Endodermal cell (in vitro differentiated cells): ENCODE results near the gene DEFB119. TPM values are rescaled to one million over a fixed set of nuclear protein-coding genes. Genes with fewer than 3 reads are reported as not detected.

Source experiments
- DNase-seq: peaks from one replicate; pipeline ENCODE4 v3.0.0-alpha.2; 2017
- H3K27ac ChIP-seq: 2 replicates; pipeline ENCODE4 v1.5.1; 2013; ENCODE audit warnings: mild to moderate bottlenecking, low read depth, low read length, moderate library complexity
- H3K27me3 ChIP-seq: 2 replicates; pipeline ENCODE4 v1.6.1; 2013; ENCODE audit warnings: mild to moderate bottlenecking, low read length, moderate library complexity; ENCODE audit not compliant: insufficient read depth, control insufficient read depth, poor library complexity, severe bottlenecking
- H3K36me3 ChIP-seq: 2 replicates; pipeline ENCODE4 v1.7.0; 2013; ENCODE audit warnings: mild to moderate bottlenecking, low read length, moderate library complexity; ENCODE audit not compliant: control insufficient read depth, insufficient read depth
- H3K4me1 ChIP-seq: one replicate; pipeline ENCODE4 v1.7.0; 2013; ENCODE audit warnings: low read length; ENCODE audit not compliant: control insufficient read depth, insufficient read depth
- H3K4me3 ChIP-seq: 2 replicates; pipeline ENCODE4 v1.5.1; 2013; ENCODE audit warnings: mild to moderate bottlenecking, low read length, moderate library complexity
- H3K9ac ChIP-seq: 2 replicates; pipeline ENCODE4 v1.6.1; 2013; ENCODE audit warnings: mild to moderate bottlenecking, low read length, moderate library complexity; ENCODE audit not compliant: poor library complexity, severe bottlenecking; ENCODE audit errors: extremely low read depth
- H3K9me3 ChIP-seq: 2 replicates; pipeline ENCODE4 v1.6.1; 2013; ENCODE audit warnings: mild to moderate bottlenecking, low read length, moderate library complexity; ENCODE audit not compliant: control insufficient read depth
- H3K27ac Mint-ChIP-seq: 2 replicates; pipeline ENCODE4 v1.8.0; 2020; ENCODE audit warnings: mixed read lengths
- H3K27me3 Mint-ChIP-seq: 2 replicates; pipeline ENCODE4 v1.8.0; 2021; ENCODE audit warnings: mild to moderate bottlenecking, mixed read lengths; ENCODE audit not compliant: insufficient read depth
- H3K36me3 Mint-ChIP-seq: 2 replicates; pipeline ENCODE4 v1.8.0; 2020; ENCODE audit warnings: low read depth, mixed read lengths
- H3K4me1 Mint-ChIP-seq: 2 replicates; pipeline ENCODE4 v1.8.0; 2020; ENCODE audit warnings: mixed read lengths
- H3K4me3 Mint-ChIP-seq: 2 replicates; pipeline ENCODE4 v1.8.0; 2020; ENCODE audit warnings: mild to moderate bottlenecking, moderate library complexity, mixed read lengths
- H3K9me3 Mint-ChIP-seq: 2 replicates; pipeline ENCODE4 v1.8.0; 2020; ENCODE audit warnings: mild to moderate bottlenecking, mixed read lengths
- CTCF ChIP-seq: fragments of 200-600 bp; sonication (generic); conservative IDR thresholded peaks from 2 replicates; pipeline ENCODE4 v1.5.0; 2021; ENCODE audit warnings: antibody characterized with exemption, mild to moderate bottlenecking
- WGBS, 2 experiments: methylation state at CpG; one replicate each; pipeline versions ENCODE4 v1.1.5 to v1.1.7; 2013; ENCODE audit warnings: missing lambda C conversion rate in 2 of 2, mixed read lengths in 1 of 2; ENCODE audit not compliant: insufficient coverage in 1 of 2, insufficient read length in 1 of 2; 5-methylcytosine and 5-hydroxymethylcytosine counted together
- total RNA-seq, 2 donors: library from RNA; stranded (reverse); fragmentation: NEBNext Ultra II Directional in 1 of 2; extraction: Animal tissue kit (Norgen Biotek cat#: 25700) in 1 of 2; gene quantifications; 2 replicates in 1 of 2; 3 replicates in 1 of 2; pipeline ENCODE4 v1.2.1, GENCODE V29; 2021

Gene DEFB119
- total RNA-seq, 2 donors from 2014 or later: not detected

- no peak overlapping the region for H3K27ac ChIP-seq
- H3K27me3 ChIP-seq: no peaks in the 10 kb centered on the region
- peaks cover 2% of the 10 kb centered on the region for H3K36me3 Mint-ChIP-seq
- no peak overlapping the region for H3K27ac Mint-ChIP-seq
- no peak overlapping the region for H3K9ac ChIP-seq
- H3K4me3 ChIP-seq: no peak overlapping the region
- TF ChIP-seq CTCF: no peak
- no peaks in the 10 kb centered on the region for H3K27me3 Mint-ChIP-seq
- H3K4me1 ChIP-seq: no peaks in the 10 kb centered on the region
- H3K36me3 ChIP-seq: no peaks in the 10 kb centered on the region
- H3K4me1 Mint-ChIP-seq: no peaks in the 10 kb centered on the region
- H3K4me3 Mint-ChIP-seq: no peak overlapping the region
- H3K9me3 ChIP-seq: peaks cover 79% of the 10 kb centered on the region
- no peak for DNase-seq
- peaks cover 33% of the 10 kb centered on the region for H3K9me3 Mint-ChIP-seq
- WGBS, 2 experiments: 56 to 78% methylated on average over 1 of the region's 1 CpG
Measured at GRCh38 chr20:31403886-31404285, 13.5 kb upstream of the DEFB119 start.

GRCh38 chr20:31394900-31395299 is 4.5 kb upstream of the DEFB119 start:
- Mint-ChIP-seq H3K4me3 (no peak overlapping the region), H3K27ac (no peak overlapping the region), H3K27me3 (no peaks in the 10 kb centered on the region), H3K36me3 (peaks cover 6% of the 10 kb centered on the region), H3K9me3 (peaks cover 89% of the 10 kb centered on the region), H3K4me1 (no peaks in the 10 kb centered on the region)
- peaks cover 53% of the 10 kb centered on the region for H3K9me3 ChIP-seq
- no peak overlapping the region for H3K27ac ChIP-seq
- DNase-seq: no peak
- H3K4me1 ChIP-seq: no peaks in the 10 kb centered on the region
- 34 to 35% methylated on average over 3 of the region's 3 CpGs for WGBS, 2 experiments
- no peak overlapping the region for H3K4me3 ChIP-seq
- no peak overlapping the region for H3K9ac ChIP-seq
- no peaks in the 10 kb centered on the region for H3K36me3 ChIP-seq
- H3K27me3 ChIP-seq: no peaks in the 10 kb centered on the region
- TF ChIP-seq CTCF: no peak

GRCh38 chr20:31392836-31393235 is 2.4 kb upstream of the DEFB119 start:
- Histone ChIP-seq H3K4me1 (no peaks in the 10 kb centered on the region), H3K27me3 (no peaks in the 10 kb centered on the region), H3K36me3 (no peaks in the 10 kb centered on the region), H3K9me3 (peaks cover 61% of the 10 kb centered on the region), H3K9ac (no peak overlapping the region), H3K27ac (no peak overlapping the region), H3K4me3 (no peak overlapping the region)
- 38 to 53% methylated on average over 1 to 2 of the region's 2 CpGs for WGBS, 2 experiments
- Mint-ChIP-seq H3K4me3 (no peak overlapping the region), H3K27me3 (no peaks in the 10 kb centered on the region), H3K27ac (no peak overlapping the region), H3K36me3 (peaks cover 4% of the 10 kb centered on the region), H3K4me1 (no peaks in the 10 kb centered on the region), H3K9me3 (peaks cover 91% of the 10 kb centered on the region)
- DNase-seq: no peak
- TF ChIP-seq CTCF: no peak
